Activated CD4-positive, alpha-beta T cell treated with anti-CD3 and anti-CD28 coated beads, Interleukin-2, Interleukin-4, amounts not matched to agents 100 ng/mL and 50 ng/mL, durations not matched to agents 16 hours and 8 hours (primary cell): Measurements from ENCODE around the gene YBX1.
A peak's percentile ranks its signal among the peaks of the same experiment; 100 is the strongest.
"Not testable (repeated sequence)": the region's sequence is repeated elsewhere in the genome, so short reads cannot be mapped to it uniquely, and the experiment has no call there.

ENCODE experiments used
- DNase-seq: peaks from one replicate; pipeline ENCODE4 v3.0.0-alpha.2; 2020; ENCODE audit warnings: low spot score

Gene YBX1

DNA sequence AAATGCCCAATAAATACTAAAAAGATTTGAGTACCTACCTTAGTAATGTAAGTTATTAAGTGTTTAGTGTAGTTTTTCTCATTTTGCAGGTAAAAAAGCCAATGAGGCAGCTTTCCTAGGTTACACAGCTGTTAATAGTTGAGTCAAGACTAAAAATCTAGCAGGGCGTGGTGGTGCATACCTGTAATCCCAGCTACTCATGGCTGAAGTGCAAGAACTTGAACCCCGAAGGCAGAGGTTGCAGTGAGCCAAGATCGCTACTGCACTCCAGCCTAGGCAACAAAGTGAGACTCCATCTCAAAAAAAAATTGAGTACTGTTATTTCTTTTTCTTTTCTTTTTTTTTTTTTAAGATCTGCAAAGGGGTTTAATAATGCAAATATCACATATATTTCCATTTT, 7.7 kb downstream of the YBX1 start:
- no peak for DNase-seq

GRCh38 chr1:42690477-42691156, 8.4 kb downstream of the YBX1 start:
- peak; percentile 17 for DNase-seq

DNA sequence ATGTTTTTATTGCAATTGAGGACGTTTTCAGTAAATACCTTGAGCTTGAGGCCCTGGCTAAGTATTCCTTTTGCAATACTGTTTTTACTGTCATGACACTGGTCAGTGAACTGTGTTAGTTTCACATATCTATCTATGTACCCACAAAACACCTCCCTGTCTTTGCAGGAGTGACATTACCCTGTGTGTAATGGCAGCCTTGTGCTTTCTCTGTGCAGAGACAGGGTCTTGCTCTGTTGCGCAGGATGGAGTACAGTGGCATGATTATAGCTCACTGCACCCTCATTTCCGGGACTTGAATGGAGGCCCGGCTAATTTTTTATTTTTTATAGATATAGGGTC, 8.9 kb downstream of the YBX1 start:
- no peak for DNase-seq

DNA sequence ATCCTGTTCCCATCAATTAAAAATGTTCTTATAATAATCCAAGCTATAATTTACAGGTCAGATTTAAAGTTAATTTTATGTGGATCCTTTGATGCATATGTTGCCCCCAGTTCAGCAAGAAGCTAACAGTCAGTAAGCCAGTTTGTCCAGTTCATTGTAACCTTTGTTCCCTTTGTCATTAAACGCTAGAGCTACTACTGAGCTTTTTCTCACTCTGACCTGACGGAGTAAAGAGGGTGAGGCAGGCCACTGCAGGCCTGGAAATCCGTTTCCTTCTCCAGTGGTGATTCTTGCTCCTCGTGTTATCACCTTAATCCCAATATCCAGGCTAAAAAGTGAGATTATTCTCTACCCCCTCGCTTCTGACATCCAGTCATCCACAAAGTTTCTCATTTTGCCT, 10.2 kb downstream of the YBX1 start:
- no peak for DNase-seq

- DNase-seq, result no peak
Observed at GRCh38 chr1:42692911-42693310, 10.7 kb downstream of the YBX1 start.

DNA sequence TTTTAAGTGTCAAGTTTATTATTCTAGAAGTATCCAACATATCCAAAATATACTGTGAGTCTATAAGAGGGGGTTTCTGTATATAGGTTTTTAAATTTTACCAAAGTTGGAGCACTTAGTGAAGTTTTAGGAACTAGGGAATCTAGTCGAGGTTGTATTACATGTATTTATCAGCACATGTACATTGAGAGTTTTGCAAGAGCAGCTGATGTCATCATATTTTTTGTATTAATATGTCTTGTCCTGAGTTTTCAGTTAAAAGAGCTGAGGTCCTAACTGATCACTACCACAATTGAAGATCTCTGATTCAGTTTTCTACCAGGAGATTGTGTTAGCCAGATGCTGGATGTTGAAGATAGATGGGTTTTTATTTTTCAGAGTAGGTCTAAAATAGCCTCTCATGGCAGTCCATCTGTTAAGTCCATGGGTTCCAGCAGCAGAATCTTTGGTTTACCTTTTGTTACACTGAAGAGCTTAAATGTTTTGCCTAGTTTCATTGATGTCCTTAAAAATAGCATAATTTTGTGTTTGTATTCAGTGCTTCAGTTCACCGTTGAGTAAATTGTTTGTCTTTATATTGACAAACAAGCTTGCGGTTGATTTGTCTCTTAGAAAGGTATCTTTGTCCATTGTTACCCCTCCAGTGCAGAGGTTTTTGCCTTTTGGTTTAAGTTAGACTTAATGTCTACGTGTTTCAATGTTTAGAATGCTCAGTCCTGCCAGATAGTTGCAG, 16.0 kb downstream of the YBX1 start:
- no peak for DNase-seq

- DNase-seq, result no peak
Observed at GRCh38 chr1:42700006-42700405, 17.8 kb downstream of the YBX1 start.

DNA sequence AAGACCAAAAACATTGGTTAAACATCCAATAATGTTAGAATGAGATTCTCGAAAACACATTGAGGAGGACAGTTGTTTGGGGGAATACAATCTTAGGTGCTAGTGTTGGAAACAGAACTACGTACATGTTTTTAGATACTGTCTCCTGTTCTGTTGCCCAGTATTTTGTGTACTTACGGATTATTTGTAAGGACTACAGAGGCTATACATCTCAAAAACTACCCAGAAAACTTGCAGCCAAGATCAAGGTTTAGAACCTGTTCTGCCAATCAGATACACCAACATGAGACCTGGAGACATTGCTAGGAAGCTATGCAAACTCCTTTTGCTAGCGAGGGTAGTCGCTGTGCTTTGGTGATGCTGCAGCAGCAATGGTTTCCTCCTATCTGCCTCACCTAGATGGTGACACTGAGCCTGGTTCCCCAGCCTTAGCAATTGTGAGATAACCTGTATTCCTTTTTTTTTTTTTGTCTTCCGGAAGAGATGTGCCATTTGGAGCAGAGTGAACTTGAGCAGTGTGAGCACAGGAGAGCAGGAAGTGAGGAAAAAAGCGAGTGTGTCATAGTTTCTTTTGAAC, 21.8 kb downstream of the YBX1 start:
- DNase-seq, result no peak

DNA sequence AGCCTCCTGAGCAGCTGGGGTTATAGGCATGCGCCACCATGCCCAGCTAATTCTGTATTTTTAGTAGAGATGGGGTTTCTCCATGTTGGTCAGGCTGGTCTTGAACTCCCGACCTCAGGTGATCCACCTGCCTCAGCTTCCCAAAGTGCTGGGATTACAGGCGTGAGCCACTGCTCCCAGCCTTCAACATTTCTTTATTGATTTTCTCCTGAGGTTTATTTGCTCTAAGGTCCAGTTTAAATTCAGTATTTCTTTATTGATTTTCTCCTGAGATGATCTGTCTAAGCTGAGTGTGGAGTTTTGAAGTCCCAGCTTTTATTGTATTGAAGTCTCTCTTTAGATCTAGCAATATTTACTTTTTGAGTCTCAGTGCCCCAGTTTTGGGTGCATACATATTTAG, 30.6 kb downstream of the YBX1 start:
- not testable (repeated sequence) for DNase-seq

GRCh38 chr1:42713293-42713692, 31.1 kb downstream of the YBX1 start:
- DNase-seq, result no peak

DNA sequence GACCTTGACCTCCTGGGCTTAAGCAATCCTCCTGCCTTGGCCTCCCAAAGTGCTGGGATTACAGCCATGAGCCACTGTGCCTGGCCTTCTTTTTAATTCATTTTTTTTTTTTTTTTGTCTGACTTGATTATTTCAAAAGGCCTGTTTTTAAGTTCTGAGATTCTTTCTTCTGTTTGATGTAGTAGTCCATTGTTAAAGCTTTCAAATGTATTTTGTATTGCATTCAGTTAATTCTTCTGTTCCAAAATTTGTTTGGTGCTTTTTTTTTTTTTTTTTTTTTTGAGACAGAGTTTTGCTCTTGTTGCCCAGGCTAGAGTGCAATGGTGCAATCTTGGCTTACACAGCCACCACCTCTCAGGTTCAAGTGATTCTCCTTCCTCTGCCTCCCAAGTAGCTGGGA, 32.2 kb downstream of the YBX1 start:
- not testable (repeated sequence) for DNase-seq

GRCh38 chr1:42720868-42721267, 38.6 kb downstream of the YBX1 start:
- no peak for DNase-seq

GRCh38 chr1:42721926-42722325, 39.7 kb downstream of the YBX1 start:
- no peak for DNase-seq

- DNase-seq, result not testable (repeated sequence)
Observed at GRCh38 chr1:42722403-42722802, 40.2 kb downstream of the YBX1 start.

DNA sequence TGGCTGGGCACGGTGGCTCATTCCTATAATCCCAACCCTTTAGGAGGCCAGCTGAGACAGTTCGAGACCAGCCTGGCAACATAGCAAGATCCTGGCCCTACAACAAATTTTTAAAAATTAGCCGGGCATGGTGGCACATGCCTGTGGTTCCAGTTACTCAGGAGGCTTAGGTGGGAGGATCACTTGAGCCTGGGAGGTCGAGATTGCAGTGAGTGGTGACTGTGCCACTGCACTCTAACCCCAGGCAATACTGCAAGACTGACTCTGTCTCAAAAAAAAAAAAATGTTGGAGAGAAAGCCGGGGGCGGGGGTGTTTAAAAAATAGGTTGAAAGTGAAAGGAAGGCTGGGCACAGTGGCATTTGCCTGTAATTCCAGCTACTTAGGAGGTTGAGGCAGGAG, 41.3 kb downstream of the YBX1 start:
- DNase-seq, result no peak

- DNase-seq, result not testable (repeated sequence)
Observed at GRCh38 chr1:42725820-42726219, 43.6 kb downstream of the YBX1 start.

- no peak for DNase-seq
Observed at GRCh38 chr1:42730002-42730401, 47.8 kb downstream of the YBX1 start.

DNA sequence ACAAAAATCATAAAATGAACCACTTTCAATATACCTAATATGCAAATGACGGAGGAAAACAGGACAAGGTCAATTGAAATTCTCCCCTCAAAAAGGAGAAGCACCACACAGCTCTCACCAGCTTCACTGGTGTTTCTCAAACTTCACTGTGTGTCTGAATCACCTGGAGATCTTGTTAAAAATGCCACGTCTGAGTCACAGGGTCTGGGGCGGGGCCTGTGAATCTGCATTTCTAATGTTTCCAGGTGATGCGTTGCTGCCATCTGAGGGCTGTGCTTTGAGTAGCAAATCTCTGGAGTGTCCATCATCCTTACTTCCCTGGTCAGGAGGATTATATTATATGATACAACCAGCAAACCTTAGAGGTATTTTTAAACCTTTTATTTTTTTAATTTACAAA, 48.8 kb downstream of the YBX1 start:
- peak; percentile 24 for DNase-seq

- DNase-seq, result no peak
Observed at GRCh38 chr1:42731585-42731984, 49.4 kb downstream of the YBX1 start.

GRCh38 chr1:42732126-42732680, 50.0 kb downstream of the YBX1 start:
- DNase-seq, result no peak

DNA sequence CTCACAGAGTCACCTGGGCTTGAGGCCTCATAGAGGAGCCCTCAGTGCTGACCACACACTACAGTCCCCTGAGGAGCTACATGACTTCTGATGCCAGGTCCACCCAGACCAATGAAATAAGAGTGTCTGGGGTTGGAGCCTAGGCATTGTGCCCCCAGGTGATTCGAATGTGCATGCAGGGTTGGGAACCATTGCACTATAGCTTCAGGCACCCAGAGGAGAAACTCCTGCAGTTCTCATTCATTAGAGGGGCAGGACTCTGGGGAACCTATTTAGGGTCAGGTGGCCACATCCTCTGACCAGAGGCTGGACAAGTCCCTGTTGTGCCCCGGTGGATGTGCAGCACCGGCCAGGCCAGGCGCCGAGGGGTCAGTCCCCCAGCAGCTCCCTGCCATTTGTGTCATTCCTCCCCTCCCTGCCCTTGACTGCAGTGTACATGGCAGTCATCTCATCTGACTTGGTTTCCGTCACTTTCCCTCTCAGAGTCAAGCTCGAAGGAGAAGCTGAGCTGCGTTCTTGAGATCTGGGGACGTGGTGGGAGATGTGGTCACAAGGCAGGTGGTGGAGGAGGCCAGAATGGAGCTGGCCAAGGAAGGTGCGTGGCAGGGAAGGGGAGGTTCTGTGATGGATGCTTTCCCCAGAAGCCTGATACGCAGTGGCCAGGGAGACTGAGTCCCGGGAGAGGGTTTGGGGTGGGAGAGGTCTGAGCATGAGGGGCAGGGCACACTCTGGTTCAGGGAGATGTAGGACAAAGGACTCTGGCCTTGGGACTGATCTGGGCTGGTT, 51.4 kb downstream of the YBX1 start:
- DNase-seq, result no peak
